HG03558 (cell line): Measurements from ENCODE around the gene HYCC2.
A peak's percentile ranks its signal among the peaks of the same experiment; 100 is the strongest.
"Not testable (repeated sequence)": the region's sequence is repeated elsewhere in the genome, so short reads cannot be mapped to it uniquely, and the experiment has no call there.

Source experiments
- ATAC-seq: cut with Tn5 transposase; IDR thresholded peaks from one replicate; pipeline ENCODE4 v1.9.1; 2021; ENCODE audit warnings: moderate number of reproducible peaks; ENCODE audit not compliant: unreplicated experiment; ENCODE audit errors: extremely low read depth

The HYCC2 gene

GRCh38 chr2:201071479-201072200 is at the start of gene HYCC2, which contains the start of gene NDUFB3:
HYCC2 (minus strand) TSS chr2:201071671; CDS start chr2:201024009, 47,662 bp downstream.
NDUFB3 (plus strand) TSS chr2:201072001; CDS start chr2:201078883, 6,882 bp downstream.
- ATAC-seq: peak; percentile 94

- no peak for ATAC-seq
Observed at GRCh38 chr2:201118961-201119854, 47.7 kb upstream of the HYCC2 start.

- ATAC-seq: peak; percentile 20
Observed at GRCh38 chr2:201118121-201118960, 46.9 kb upstream of the HYCC2 start.

GRCh38 chr2:201117735-201118094 is 46.2 kb upstream of the HYCC2 start:
- not testable (repeated sequence) for ATAC-seq

- ATAC-seq: no peak
Observed at GRCh38 chr2:201116959-201117734, 45.7 kb upstream of the HYCC2 start.

- ATAC-seq: no peak
Observed at GRCh38 chr2:201116115-201116958, 44.9 kb upstream of the HYCC2 start, which contains the start of gene CFLAR. CFLAR (plus strand) TSS chr2:201116164; CDS start chr2:201129866, 13,702 bp downstream.

GRCh38 chr2:201114846-201115245 is 43.4 kb upstream of the HYCC2 start:
- ATAC-seq: no peak

- ATAC-seq: no peak
Observed at GRCh38 chr2:201114350-201114749, 42.9 kb upstream of the HYCC2 start.

- ATAC-seq: no peak
Observed at GRCh38 chr2:201111096-201111495, 39.6 kb upstream of the HYCC2 start.

- ATAC-seq: no peak
Observed at GRCh38 chr2:201110615-201111014, 39.1 kb upstream of the HYCC2 start.

- no peak for ATAC-seq
Observed at GRCh38 chr2:201109186-201109585, 37.7 kb upstream of the HYCC2 start.

- ATAC-seq: no peak
Observed at GRCh38 chr2:201108341-201108740, 36.9 kb upstream of the HYCC2 start.

GRCh38 chr2:201107624-201108023 is 36.2 kb upstream of the HYCC2 start:
- ATAC-seq: no peak

- no peak for ATAC-seq
Observed at GRCh38 chr2:201105759-201106158, 34.3 kb upstream of the HYCC2 start.

- no peak for ATAC-seq
Observed at GRCh38 chr2:201100497-201100896, 29.0 kb upstream of the HYCC2 start.

GRCh38 chr2:201093573-201093972 is 22.1 kb upstream of the HYCC2 start:
- ATAC-seq: no peak

GRCh38 chr2:201090574-201090973 is 19.1 kb upstream of the HYCC2 start:
- no peak for ATAC-seq

GRCh38 chr2:201084863-201085262 is 13.4 kb upstream of the HYCC2 start:
- ATAC-seq: no peak

- no peak for ATAC-seq
Observed at GRCh38 chr2:201074996-201075395, 3.5 kb upstream of the HYCC2 start.
